ENCODE measurements around the gene MAP3K4. TPM values are rescaled to one million over a fixed set of nuclear protein-coding genes. Genes with fewer than 3 reads are reported as not detected.

The MAP3K4 gene
- total RNA-seq, 6 donors from 2014 or later, result 23.7 to 52.1 (median 40.5) TPM

GRCh38 chr6:161017766-161018564 is 26.4 kb downstream of the MAP3K4 start:
- no peak overlapping the region for H3K27ac ChIP-seq
- 83% methylated on average over 5 of the region's 5 CpGs for WGBS, 2 donors
- H3K9me3 ChIP-seq, result no peaks in the 10 kb centered on the region
- H3K4me3 ChIP-seq, result no peak overlapping the region
- DNase-seq (no peak), ATAC-seq (ENCODE audit: low FRiP score in 2 of 2) (no peak)
- no peak for TF ChIP-seq CTCF (IDR thresholded peaks at IDR 0.05)
- no peak for TF ChIP-seq EP300 (IDR thresholded peaks at IDR 0.05)
- TF ChIP-seq POLR2AphosphoS5 (IDR thresholded peaks at IDR 0.05), result no peak
- TF ChIP-seq POLR2A (IDR thresholded peaks at IDR 0.05), result no peak
- no peaks in the 10 kb centered on the region for H3K36me3 ChIP-seq
- H3K27me3 ChIP-seq, result no peaks in the 10 kb centered on the region
- peaks cover 0 to 5% (median 3%) of the 10 kb centered on the region in 4 donors for H3K4me1 ChIP-seq

- Histone ChIP-seq H3K4me1 (peaks cover 0 to 3% (median 1%) of the 10 kb centered on the region in 4 donors), H3K27me3 (no peaks in the 10 kb centered on the region), H3K9me3 (no peaks in the 10 kb centered on the region), H3K27ac (no peak overlapping the region), H3K4me3 (no peak overlapping the region), H3K36me3 (no peaks in the 10 kb centered on the region)
- DNase-seq, result no peak
- TF ChIP-seq POLR2A (IDR thresholded peaks at IDR 0.05) (no peak), CTCF (IDR thresholded peaks at IDR 0.05) (no peak), EP300 (IDR thresholded peaks at IDR 0.05) (no peak), POLR2AphosphoS5 (IDR thresholded peaks at IDR 0.05) (no peak)
- 95 to 96% methylated on average over 13 of the region's 13 CpGs for WGBS, 2 donors
- ATAC-seq (ENCODE audit: low FRiP score in 2 of 2), result no peak
Measured at GRCh38 chr6:161019324-161019839, 27.8 kb downstream of the MAP3K4 start.

GRCh38 chr6:161021543-161021942 is 30.0 kb downstream of the MAP3K4 start:
- no peak for TF ChIP-seq POLR2AphosphoS5 (IDR thresholded peaks at IDR 0.05)
- TF ChIP-seq EP300 (IDR thresholded peaks at IDR 0.05), result no peak
- no peak for TF ChIP-seq CTCF (IDR thresholded peaks at IDR 0.05)
- no peak for TF ChIP-seq POLR2A (IDR thresholded peaks at IDR 0.05)
- no peak for ATAC-seq (ENCODE audit: low FRiP score in 2 of 2)
- Histone ChIP-seq H3K4me1 (peaks cover 0 to 3% (median 1%) of the 10 kb centered on the region in 4 donors), H3K27me3 (no peaks in the 10 kb centered on the region), H3K27ac (no peak overlapping the region), H3K9me3 (no peaks in the 10 kb centered on the region), H3K4me3 (no peak overlapping the region), H3K36me3 (no peaks in the 10 kb centered on the region)
- no peak for DNase-seq

GRCh38 chr6:161021998-161022743 is 30.6 kb downstream of the MAP3K4 start:
- H3K4me3 ChIP-seq, result no peak overlapping the region
- no peaks in the 10 kb centered on the region for H3K9me3 ChIP-seq
- no peaks in the 10 kb centered on the region for H3K27me3 ChIP-seq
- TF ChIP-seq CTCF (IDR thresholded peaks at IDR 0.05) (no peak), POLR2AphosphoS5 (IDR thresholded peaks at IDR 0.05) (no peak), POLR2A (IDR thresholded peaks at IDR 0.05) (no peak), EP300 (IDR thresholded peaks at IDR 0.05) (no peak)
- DNase-seq, result no peak
- H3K27ac ChIP-seq, result no peak overlapping the region
- ATAC-seq (ENCODE audit: low FRiP score in 2 of 2), result no peak
- H3K36me3 ChIP-seq, result no peaks in the 10 kb centered on the region
- peaks cover 0 to 3% (median 0%) of the 10 kb centered on the region in 4 donors for H3K4me1 ChIP-seq
- 90 to 92% methylated on average over 8 of the region's 8 CpGs for WGBS, 2 donors
